CD14-positive monocyte (primary cell): ENCODE measurements around the gene DOC2A. TPM values are rescaled to one million over a fixed set of nuclear protein-coding genes. Genes with fewer than 3 reads are reported as not detected.

ENCODE experiments used
- DNase-seq, 3 donors: peaks; one replicate each; pipeline ENCODE4 v3.0.0-alpha.2; 2011 to 2022
- H2AFZ ChIP-seq: 2 replicates; pipeline ENCODE4 v1.6.0; 2012; ENCODE audit warnings: mild to moderate bottlenecking, low read depth, low read length, inconsistent platforms; ENCODE audit not compliant: insufficient read depth, poor library complexity, severe bottlenecking
- H3K27ac ChIP-seq, 2 donors: 1 replicate in 1 of 2; 2 replicates in 1 of 2; pipeline ENCODE4 v1.5.1; 2012 to 2013; ENCODE audit warnings: low read length in 2 of 2, control low read depth in 1 of 2, inconsistent platforms in 1 of 2, low read depth in 1 of 2, mild to moderate bottlenecking in 1 of 2
- H3K27me3 ChIP-seq, 2 donors: one replicate each; pipeline versions ENCODE4 v1.6.0 to v1.6.1; 2011 to 2013; ENCODE audit warnings: low read length in 2 of 2; ENCODE audit not compliant: control insufficient read depth in 2 of 2, insufficient read depth in 2 of 2
- H3K36me3 ChIP-seq, 2 donors: replicated peaks in 1 of 2; 1 replicate in 1 of 2; 2 replicates in 1 of 2; pipeline versions ENCODE4 v1.5.1 to v1.6.1; 2012 to 2013; ENCODE audit warnings: low read length in 2 of 2, control low read depth in 1 of 2, inconsistent platforms in 1 of 2, mild to moderate bottlenecking in 1 of 2; ENCODE audit not compliant: insufficient read depth in 2 of 2, control insufficient read depth in 1 of 2
- H3K4me1 ChIP-seq, 2 donors: 1 replicate in 1 of 2; 2 replicates in 1 of 2; pipeline versions ENCODE4 v1.5.1 to v1.6.1; 2012 to 2013; ENCODE audit warnings: low read length in 2 of 2, control low read depth in 1 of 2, inconsistent platforms in 1 of 2, mild to moderate bottlenecking in 1 of 2, moderate library complexity in 1 of 2; ENCODE audit not compliant: insufficient read depth in 2 of 2, control insufficient read depth in 1 of 2
- H3K4me2 ChIP-seq: replicated peaks from 2 replicates; pipeline ENCODE3; 2012; ENCODE audit warnings: low read length, moderate library complexity, mild to moderate bottlenecking; ENCODE audit not compliant: poor library complexity, severe bottlenecking; ENCODE audit errors: extremely low read depth
- H3K4me3 ChIP-seq, 3 experiments: fragments of 200-600 bp in 1 of 3; sonication (generic) in 1 of 3; replicated peaks in 1 of 3; 1 replicate in 2 of 3; 2 replicates in 1 of 3; pipeline ENCODE4 v1.5.1; 2011 to 2013; ENCODE audit warnings: low read length in 3 of 3, mild to moderate bottlenecking in 3 of 3, control low read depth in 2 of 3, low read depth in 2 of 3, inconsistent platforms in 1 of 3, moderate library complexity in 1 of 3
- H3K79me2 ChIP-seq: 2 replicates; pipeline ENCODE4 v1.6.0; 2012; ENCODE audit warnings: mild to moderate bottlenecking, control low read depth, inconsistent platforms, low read length, moderate library complexity; ENCODE audit not compliant: insufficient read depth
- H3K9ac ChIP-seq: 2 replicates; pipeline ENCODE4 v1.6.0; 2017; ENCODE audit warnings: low read length, mild to moderate bottlenecking; ENCODE audit not compliant: insufficient read depth, poor library complexity, severe bottlenecking
- H3K9me3 ChIP-seq, 2 donors: replicated peaks in 1 of 2; 1 replicate in 1 of 2; 2 replicates in 1 of 2; pipeline versions ENCODE4 v1.5.1 to v1.6.1; 2012 to 2013; ENCODE audit warnings: low read length in 2 of 2, control low read depth in 1 of 2; ENCODE audit not compliant: control insufficient read depth in 1 of 2, insufficient read depth in 1 of 2
- H4K20me1 ChIP-seq: 2 replicates; pipeline ENCODE4 v1.6.0; 2012; ENCODE audit warnings: mild to moderate bottlenecking, low read length, control low read depth, moderate library complexity; ENCODE audit not compliant: insufficient read depth
- H3K27ac Mint-ChIP-seq, 7 donors: one replicate each; pipeline ENCODE4 v1.8.0; 2020; ENCODE audit warnings: mild to moderate bottlenecking in 7 of 7, mixed read lengths in 7 of 7, moderate library complexity in 6 of 7, inconsistent platforms in 2 of 7
- H3K27me3 Mint-ChIP-seq, 3 donors: one replicate each; pipeline ENCODE4 v1.8.0; 2021 to 2022; ENCODE audit warnings: low read depth in 3 of 3, mild to moderate bottlenecking in 3 of 3, mixed read lengths in 3 of 3, moderate library complexity in 3 of 3, inconsistent platforms in 1 of 3
- H3K36me3 Mint-ChIP-seq, 2 donors: one replicate each; pipeline ENCODE4 v1.8.0; 2020; ENCODE audit warnings: mixed read lengths in 2 of 2, inconsistent platforms in 1 of 2, mild to moderate bottlenecking in 1 of 2
- H3K4me1 Mint-ChIP-seq: one replicate; pipeline ENCODE4 v1.8.0; 2020; ENCODE audit warnings: mild to moderate bottlenecking, mixed read lengths
- H3K4me3 Mint-ChIP-seq, 2 donors: one replicate each; pipeline ENCODE4 v1.8.0; 2020; ENCODE audit warnings: mild to moderate bottlenecking in 2 of 2, mixed read lengths in 2 of 2, moderate library complexity in 1 of 2
- H3K9me3 Mint-ChIP-seq, 7 donors: one replicate each; pipeline ENCODE4 v1.8.0; 2020 to 2022; ENCODE audit warnings: mixed read lengths in 7 of 7, mild to moderate bottlenecking in 6 of 7, moderate library complexity in 6 of 7, inconsistent platforms in 2 of 7
- WGBS: methylation state at CpG from one replicate; pipeline ENCODE4 v1.1.5; 2013; ENCODE audit warnings: missing lambda C conversion rate; ENCODE audit not compliant: insufficient coverage; 5-methylcytosine and 5-hydroxymethylcytosine counted together
- intact Hi-C, 2 donors: fragments of 100-400 bp; cut with micrococcal nuclease; formaldehyde crosslinking; loops; one replicate each; pipeline versions ENCODE4 v1.15.0 to v1.15.1; 2023
- polyA plus RNA-seq, 3 donors: library from polyadenylated mRNA; depleted of rRNA in 1 of 3; unstranded in 2 of 3; stranded (reverse) in 1 of 3; fragments of 300-500 nt in 2 of 3; fragments of >200 nt in 1 of 3; fragmentation: Illumina TruSeq in 2 of 3; gene quantifications; 1 replicate in 2 of 3; 2 replicates in 1 of 3; pipeline ENCODE4 v1.2.3, GENCODE V29; 2012 to 2021
- TF ChIP-seq, protein P1 (sequence below): fragments of 200-600 bp; IDR thresholded peaks from one replicate; pipeline ENCODE4 v1.8.0; 2022; ENCODE audit warnings: antibody characterized with exemption, mild to moderate bottlenecking

DOC2A gene
- polyA plus RNA-seq, 3 donors, result 0.23 to 3.7 (median 0.66) TPM

DNA sequence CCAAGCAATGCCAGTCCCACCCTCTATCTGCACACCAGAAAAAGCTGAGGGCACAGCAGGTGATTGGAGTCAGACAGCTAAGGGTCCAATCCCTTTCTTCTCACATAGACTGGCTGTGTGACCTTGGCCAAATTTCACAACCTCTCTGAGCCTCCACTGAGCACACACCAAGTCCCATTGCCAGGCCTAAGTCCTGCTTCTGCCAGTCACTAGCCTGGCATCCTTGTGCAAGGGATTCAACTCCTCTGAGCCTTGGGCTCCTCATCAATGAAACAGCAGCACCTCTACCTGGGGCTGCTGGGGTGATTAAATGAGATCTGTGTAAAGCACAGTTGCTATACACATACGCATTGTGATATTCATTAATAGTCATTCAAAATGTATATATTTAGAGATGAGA is 35.8 kb upstream of the DOC2A start:
- Histone ChIP-seq H3K9ac (no peak overlapping the region), H4K20me1 (no peaks in the 10 kb centered on the region), H3K4me1 (no peaks in the 10 kb centered on the region), H3K36me3 (no peaks in the 10 kb centered on the region), H3K27me3 (no peaks in the 10 kb centered on the region), H3K4me3 (no peak overlapping the region), H3K27ac (no peak overlapping the region), H3K79me2 (peaks cover 1% of the 10 kb centered on the region), H3K4me2 (no peak overlapping the region), H3K9me3 (no peaks in the 10 kb centered on the region), H2AFZ (no peak overlapping the region)
- H3K4me3 Mint-ChIP-seq, result no peak overlapping the region
- WGBS, result no CpG with 5 or more reads among the region's 1 CpG
- H3K9me3 Mint-ChIP-seq, result peaks cover 0 to 3% (median 0%) of the 10 kb centered on the region in 7 donors
- no peaks in the 10 kb centered on the region for H3K36me3 Mint-ChIP-seq
- no peak for DNase-seq
- intact Hi-C loops, result no loop called here
- H3K27me3 Mint-ChIP-seq, result peaks cover 0 to 4% (median 1%) of the 10 kb centered on the region in 3 donors
- no peak overlapping the region for H3K27ac Mint-ChIP-seq
- TF ChIP-seq, protein P1, sequence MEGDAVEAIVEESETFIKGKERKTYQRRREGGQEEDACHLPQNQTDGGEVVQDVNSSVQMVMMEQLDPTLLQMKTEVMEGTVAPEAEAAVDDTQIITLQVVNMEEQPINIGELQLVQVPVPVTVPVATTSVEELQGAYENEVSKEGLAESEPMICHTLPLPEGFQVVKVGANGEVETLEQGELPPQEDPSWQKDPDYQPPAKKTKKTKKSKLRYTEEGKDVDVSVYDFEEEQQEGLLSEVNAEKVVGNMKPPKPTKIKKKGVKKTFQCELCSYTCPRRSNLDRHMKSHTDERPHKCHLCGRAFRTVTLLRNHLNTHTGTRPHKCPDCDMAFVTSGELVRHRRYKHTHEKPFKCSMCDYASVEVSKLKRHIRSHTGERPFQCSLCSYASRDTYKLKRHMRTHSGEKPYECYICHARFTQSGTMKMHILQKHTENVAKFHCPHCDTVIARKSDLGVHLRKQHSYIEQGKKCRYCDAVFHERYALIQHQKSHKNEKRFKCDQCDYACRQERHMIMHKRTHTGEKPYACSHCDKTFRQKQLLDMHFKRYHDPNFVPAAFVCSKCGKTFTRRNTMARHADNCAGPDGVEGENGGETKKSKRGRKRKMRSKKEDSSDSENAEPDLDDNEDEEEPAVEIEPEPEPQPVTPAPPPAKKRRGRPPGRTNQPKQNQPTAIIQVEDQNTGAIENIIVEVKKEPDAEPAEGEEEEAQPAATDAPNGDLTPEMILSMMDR, result no peak
- peaks cover 2% of the 10 kb centered on the region for H3K4me1 Mint-ChIP-seq

DNA sequence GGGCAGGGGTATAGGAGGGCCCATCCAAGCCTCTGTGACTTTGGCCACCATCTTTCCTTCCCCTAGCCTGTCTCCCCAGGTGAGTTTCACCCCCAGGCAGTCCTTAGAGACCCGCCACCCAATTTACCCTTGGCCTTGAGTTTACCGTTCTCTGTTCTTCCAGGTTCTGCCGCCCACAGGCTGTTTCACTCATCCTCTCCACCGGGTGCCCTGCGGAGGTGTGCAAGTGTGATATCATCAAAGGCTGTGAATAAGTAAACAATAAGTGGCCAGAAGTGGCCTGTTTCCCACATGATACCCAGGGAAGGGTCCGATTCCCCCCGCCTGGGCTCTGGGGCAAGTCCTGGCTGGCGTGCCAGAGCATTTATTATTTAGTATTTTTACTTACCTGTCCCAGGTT is 35.4 kb upstream of the DOC2A start:
- H3K79me2 ChIP-seq, result no peaks in the 10 kb centered on the region
- TF ChIP-seq, protein P1, result no peak
- Mint-ChIP-seq H3K4me1 (peaks cover 2% of the 10 kb centered on the region), H3K27me3 (peaks cover 0 to 4% (median 4%) of the 10 kb centered on the region in 3 donors), H3K27ac (no peak overlapping the region), H3K9me3 (peaks cover 0 to 3% (median 0%) of the 10 kb centered on the region in 7 donors), H3K36me3 (no peaks in the 10 kb centered on the region), H3K4me3 (no peak overlapping the region)
- intact Hi-C loops, result no loop called here
- H3K4me1 ChIP-seq, result no peaks in the 10 kb centered on the region
- no peaks in the 10 kb centered on the region for H3K36me3 ChIP-seq
- H2AFZ ChIP-seq, result no peak overlapping the region
- H4K20me1 ChIP-seq, result no peaks in the 10 kb centered on the region
- H3K27me3 ChIP-seq, result no peaks in the 10 kb centered on the region
- H3K4me3 ChIP-seq, result no peak overlapping the region
- DNase-seq, result no peak
- H3K9ac ChIP-seq, result no peak overlapping the region
- no peak overlapping the region for H3K4me2 ChIP-seq
- no peaks in the 10 kb centered on the region for H3K9me3 ChIP-seq
- WGBS, result 93% methylated on average over 3 of the region's 8 CpGs
- no peak overlapping the region for H3K27ac ChIP-seq
